GM12891 (cell line): Measurements from ENCODE around the gene ZGLP1.

Source experiments
- POLR2A ChIP-seq: IDR thresholded peaks from 2 replicates; pipeline ENCODE4 v1.6.1; 2011; ENCODE audit warnings: low read depth, low read length, control low read depth
- POLR2AphosphoS5 ChIP-seq: IDR thresholded peaks from 2 replicates; pipeline ENCODE4 v1.6.1; 2011; ENCODE audit warnings: low read depth, low read length, control low read depth

- TF ChIP-seq POLR2AphosphoS5 (no peak), POLR2A (no peak)
These were observed 42.9 kb downstream of the ZGLP1 start for GRCh38 chr19:10266706-10267105.
